ENCODE results near the gene MTMR3.

DNA sequence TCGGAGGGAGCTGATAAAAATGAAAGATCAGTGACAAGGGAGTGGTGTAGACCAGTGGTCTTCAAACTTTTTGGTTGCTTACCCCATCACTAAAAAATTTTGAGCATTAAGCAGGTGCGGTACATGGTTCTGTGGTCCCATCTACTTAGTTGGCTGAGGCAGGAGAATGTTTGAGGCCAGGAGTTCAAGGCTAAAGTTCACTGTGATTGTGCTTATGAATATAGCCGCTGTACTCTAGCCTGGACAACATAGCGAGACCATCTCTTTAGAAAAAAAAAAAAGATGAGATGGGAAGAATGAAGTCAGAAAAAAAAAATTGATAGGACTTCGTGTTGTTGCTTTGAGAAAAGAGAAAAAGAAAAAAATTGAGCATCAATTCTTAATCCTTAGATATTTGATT is 7.8 kb downstream of the MTMR3 start:
- TF ChIP-seq, protein P1, sequence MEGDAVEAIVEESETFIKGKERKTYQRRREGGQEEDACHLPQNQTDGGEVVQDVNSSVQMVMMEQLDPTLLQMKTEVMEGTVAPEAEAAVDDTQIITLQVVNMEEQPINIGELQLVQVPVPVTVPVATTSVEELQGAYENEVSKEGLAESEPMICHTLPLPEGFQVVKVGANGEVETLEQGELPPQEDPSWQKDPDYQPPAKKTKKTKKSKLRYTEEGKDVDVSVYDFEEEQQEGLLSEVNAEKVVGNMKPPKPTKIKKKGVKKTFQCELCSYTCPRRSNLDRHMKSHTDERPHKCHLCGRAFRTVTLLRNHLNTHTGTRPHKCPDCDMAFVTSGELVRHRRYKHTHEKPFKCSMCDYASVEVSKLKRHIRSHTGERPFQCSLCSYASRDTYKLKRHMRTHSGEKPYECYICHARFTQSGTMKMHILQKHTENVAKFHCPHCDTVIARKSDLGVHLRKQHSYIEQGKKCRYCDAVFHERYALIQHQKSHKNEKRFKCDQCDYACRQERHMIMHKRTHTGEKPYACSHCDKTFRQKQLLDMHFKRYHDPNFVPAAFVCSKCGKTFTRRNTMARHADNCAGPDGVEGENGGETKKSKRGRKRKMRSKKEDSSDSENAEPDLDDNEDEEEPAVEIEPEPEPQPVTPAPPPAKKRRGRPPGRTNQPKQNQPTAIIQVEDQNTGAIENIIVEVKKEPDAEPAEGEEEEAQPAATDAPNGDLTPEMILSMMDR (IDR thresholded peaks at IDR 0.05) = no peak
- no peak for TF ChIP-seq RFX5 (IDR thresholded peaks at IDR 0.05)

Data from A549 (cell line).